Right atrium auricular region (tissue), 2 donors: ENCODE results near the gene PDCD2L. TPM values are rescaled to one million over a fixed set of nuclear protein-coding genes. Genes with fewer than 3 reads are reported as not detected.

Experiments
- DNase-seq: peaks from one replicate; pipeline ENCODE4 v3.0.0-alpha.2; 2019; ENCODE audit warnings: low spot score
- H3K27ac ChIP-seq, 2 donors: fragments of 200-600 bp; sonication (generic); 1 replicate in 1 of 2; 2 replicates in 1 of 2; pipeline ENCODE4 v1.5.1; 2016 to 2019
- H3K27me3 ChIP-seq, 2 donors: fragments of 200-600 bp; sonication (generic); one replicate each; pipeline versions ENCODE4 v1.5.1 to v1.6.0; 2017 to 2019
- H3K36me3 ChIP-seq: fragments of 200-600 bp; sonication (generic); one replicate; pipeline ENCODE4 v1.5.1; 2016
- H3K4me1 ChIP-seq, 2 donors: fragments of 200-600 bp; sonication (generic); one replicate each; pipeline versions ENCODE4 v1.5.1 to v1.6.0; 2017 to 2019
- H3K4me3 ChIP-seq, 2 donors: fragments of 200-600 bp; sonication (generic); 1 replicate in 1 of 2; 2 replicates in 1 of 2; pipeline ENCODE4 v1.5.1; 2017 to 2019; ENCODE audit warnings: mild to moderate bottlenecking in 1 of 2, moderate library complexity in 1 of 2
- H3K9me3 ChIP-seq, 2 donors: fragments of 200-600 bp; sonication (generic); one replicate each; pipeline ENCODE4 v1.5.1; 2019
- total RNA-seq, 2 donors: library from RNA; depleted of rRNA; stranded (reverse); fragments of >200 nt; gene quantifications; one replicate each; pipeline ENCODE4 v1.1.0, GENCODE V29; 2016
- TF ChIP-seq, protein P1 (sequence below), 2 donors: fragments of 200-600 bp; sonication (generic); IDR thresholded peaks; one replicate each; pipeline ENCODE4 v1.5.1; 2019; ENCODE audit warnings: antibody characterized with exemption in 2 of 2

PDCD2L gene
- total RNA-seq, 2 donors from 2014 or later, result 9.5 to 14.0 TPM

DNA sequence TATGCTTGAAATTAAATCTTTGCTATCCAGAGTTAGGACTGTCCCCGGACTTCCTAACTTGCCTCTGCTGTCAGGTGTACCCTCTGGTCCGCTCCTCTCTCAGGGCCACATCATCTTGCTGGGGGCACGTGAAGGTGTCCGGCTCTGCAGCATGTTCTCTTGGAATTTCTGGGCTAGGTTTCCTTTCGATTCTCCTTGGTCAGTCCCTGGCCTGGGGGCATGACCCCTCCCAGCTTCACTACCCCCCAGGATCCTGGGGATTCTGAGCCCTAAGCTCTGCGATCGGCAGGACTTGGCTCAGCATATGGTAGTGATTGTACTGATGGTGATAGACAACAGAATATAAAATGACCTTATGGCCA is 44.3 kb upstream of the PDCD2L start:
- Histone ChIP-seq H3K4me1 (peaks cover 0 to 23% of the 10 kb centered on the region in 2 donors), H3K27ac (peak overlapping the region; percentile 82 to 88), H3K4me3 (peak overlapping the region in 1 of 2 donors; percentile 53), H3K36me3 (peaks cover 5% of the 10 kb centered on the region), H3K27me3 (no peaks in the 10 kb centered on the region), H3K9me3 (no peaks in the 10 kb centered on the region)
- TF ChIP-seq, protein P1, sequence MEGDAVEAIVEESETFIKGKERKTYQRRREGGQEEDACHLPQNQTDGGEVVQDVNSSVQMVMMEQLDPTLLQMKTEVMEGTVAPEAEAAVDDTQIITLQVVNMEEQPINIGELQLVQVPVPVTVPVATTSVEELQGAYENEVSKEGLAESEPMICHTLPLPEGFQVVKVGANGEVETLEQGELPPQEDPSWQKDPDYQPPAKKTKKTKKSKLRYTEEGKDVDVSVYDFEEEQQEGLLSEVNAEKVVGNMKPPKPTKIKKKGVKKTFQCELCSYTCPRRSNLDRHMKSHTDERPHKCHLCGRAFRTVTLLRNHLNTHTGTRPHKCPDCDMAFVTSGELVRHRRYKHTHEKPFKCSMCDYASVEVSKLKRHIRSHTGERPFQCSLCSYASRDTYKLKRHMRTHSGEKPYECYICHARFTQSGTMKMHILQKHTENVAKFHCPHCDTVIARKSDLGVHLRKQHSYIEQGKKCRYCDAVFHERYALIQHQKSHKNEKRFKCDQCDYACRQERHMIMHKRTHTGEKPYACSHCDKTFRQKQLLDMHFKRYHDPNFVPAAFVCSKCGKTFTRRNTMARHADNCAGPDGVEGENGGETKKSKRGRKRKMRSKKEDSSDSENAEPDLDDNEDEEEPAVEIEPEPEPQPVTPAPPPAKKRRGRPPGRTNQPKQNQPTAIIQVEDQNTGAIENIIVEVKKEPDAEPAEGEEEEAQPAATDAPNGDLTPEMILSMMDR (IDR thresholded peaks at IDR 0.05), result no peak
- no peak for DNase-seq

DNA sequence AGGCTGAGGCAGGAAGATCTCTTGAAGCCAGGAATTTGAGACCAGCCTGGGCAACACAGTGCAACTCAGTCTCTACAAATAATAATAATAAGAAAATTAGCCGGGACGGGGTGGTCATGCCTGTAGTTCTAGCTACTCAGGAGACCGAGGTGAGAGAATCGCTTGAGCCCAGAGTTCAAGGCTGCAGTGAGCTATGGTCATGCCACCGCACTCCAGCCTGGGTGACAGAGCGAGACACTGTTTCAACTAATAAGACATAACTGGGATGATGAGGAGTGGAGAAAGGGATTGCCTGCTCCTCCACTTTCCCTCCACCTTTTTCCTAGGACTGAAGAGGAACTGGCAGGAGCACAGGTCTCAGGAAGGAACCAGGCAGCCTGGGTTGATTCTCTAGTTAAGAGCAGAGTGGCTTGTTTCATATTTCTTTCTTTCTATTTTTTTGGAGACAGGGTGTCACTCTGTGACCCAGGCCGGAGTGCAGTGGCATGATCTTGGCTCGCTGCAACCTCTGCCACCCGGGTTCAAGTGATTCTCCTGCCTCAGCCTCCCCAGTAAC is 43.8 kb upstream of the PDCD2L start:
- H3K9me3 ChIP-seq, result no peaks in the 10 kb centered on the region
- H3K27me3 ChIP-seq, result no peaks in the 10 kb centered on the region
- no peaks in the 10 kb centered on the region for H3K36me3 ChIP-seq
- H3K27ac ChIP-seq, result peak overlapping the region; percentile 82 to 88
- H3K4me1 ChIP-seq, result peaks cover 0 to 23% of the 10 kb centered on the region in 2 donors
- TF ChIP-seq, protein P1 (IDR thresholded peaks at IDR 0.05), result no peak
- no peak for DNase-seq
- no peak overlapping the region for H3K4me3 ChIP-seq

- no peaks in the 10 kb centered on the region for H3K27me3 ChIP-seq
- H3K4me3 ChIP-seq, result no peak overlapping the region
- DNase-seq, result no peak
- peaks cover 0 to 43% of the 10 kb centered on the region in 2 donors for H3K4me1 ChIP-seq
- no peak overlapping the region for H3K27ac ChIP-seq
- H3K36me3 ChIP-seq, result peaks cover 14% of the 10 kb centered on the region
- TF ChIP-seq, protein P1 (IDR thresholded peaks at IDR 0.05), result no peak
- H3K9me3 ChIP-seq, result no peaks in the 10 kb centered on the region
Measured at GRCh38 chr19:34362679-34363069, 41.5 kb upstream of the PDCD2L start.

- no peak for DNase-seq
- no peak overlapping the region for H3K27ac ChIP-seq
- TF ChIP-seq, protein P1 (IDR thresholded peaks at IDR 0.05), result no peak
- H3K27me3 ChIP-seq, result no peaks in the 10 kb centered on the region
- no peak overlapping the region for H3K4me3 ChIP-seq
- H3K4me1 ChIP-seq, result peaks cover 0 to 47% of the 10 kb centered on the region in 2 donors
- H3K9me3 ChIP-seq, result no peaks in the 10 kb centered on the region
- peaks cover 18% of the 10 kb centered on the region for H3K36me3 ChIP-seq
Measured at GRCh38 chr19:34363094-34363493, 41.1 kb upstream of the PDCD2L start.

GRCh38 chr19:34363930-34364329 is 40.3 kb upstream of the PDCD2L start:
- H3K27me3 ChIP-seq, result no peaks in the 10 kb centered on the region
- H3K36me3 ChIP-seq, result peaks cover 26% of the 10 kb centered on the region
- peaks cover 0 to 43% of the 10 kb centered on the region in 2 donors for H3K4me1 ChIP-seq
- no peak overlapping the region for H3K4me3 ChIP-seq
- H3K9me3 ChIP-seq, result no peaks in the 10 kb centered on the region
- TF ChIP-seq, protein P1 (IDR thresholded peaks at IDR 0.05), result no peak
- no peak overlapping the region for H3K27ac ChIP-seq
- no peak for DNase-seq

GRCh38 chr19:34364462-34364829 is 39.8 kb upstream of the PDCD2L start:
- DNase-seq, result no peak
- TF ChIP-seq, protein P1 (IDR thresholded peaks at IDR 0.05), result no peak
- H3K4me3 ChIP-seq, result peak overlapping the region; percentile 75 to 89
- no peaks in the 10 kb centered on the region for H3K27me3 ChIP-seq
- H3K27ac ChIP-seq, result peak overlapping the region; percentile 83 to 84
- peaks cover 32% of the 10 kb centered on the region for H3K36me3 ChIP-seq
- no peaks in the 10 kb centered on the region for H3K9me3 ChIP-seq
- peaks cover 0 to 42% of the 10 kb centered on the region in 2 donors for H3K4me1 ChIP-seq
